ENCODE data around the gene SPTLC3.

GRCh38 chr20:13105864-13106457 is 97.2 kb downstream of the SPTLC3 start:
- TF ChIP-seq, protein P1, sequence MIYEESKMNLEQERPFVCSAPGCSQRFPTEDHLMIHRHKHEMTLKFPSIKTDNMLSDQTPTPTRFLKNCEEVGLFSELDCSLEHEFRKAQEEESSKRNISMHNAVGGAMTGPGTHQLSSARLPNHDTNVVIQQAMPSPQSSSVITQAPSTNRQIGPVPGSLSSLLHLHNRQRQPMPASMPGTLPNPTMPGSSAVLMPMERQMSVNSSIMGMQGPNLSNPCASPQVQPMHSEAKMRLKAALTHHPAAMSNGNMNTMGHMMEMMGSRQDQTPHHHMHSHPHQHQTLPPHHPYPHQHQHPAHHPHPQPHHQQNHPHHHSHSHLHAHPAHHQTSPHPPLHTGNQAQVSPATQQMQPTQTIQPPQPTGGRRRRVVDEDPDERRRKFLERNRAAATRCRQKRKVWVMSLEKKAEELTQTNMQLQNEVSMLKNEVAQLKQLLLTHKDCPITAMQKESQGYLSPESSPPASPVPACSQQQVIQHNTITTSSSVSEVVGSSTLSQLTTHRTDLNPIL (CRISPR knock-in tag; IDR thresholded peaks at IDR 0.05; ENCODE audit: low read depth), result no peak
- TF ChIP-seq PATZ1 (CRISPR knock-in tag; IDR thresholded peaks at IDR 0.05; ENCODE audit: borderline replicate concordance) (no peak), ZFP30 (CRISPR knock-in tag; IDR thresholded peaks at IDR 0.05) (no peak), RARB (CRISPR knock-in tag; IDR thresholded peaks at IDR 0.05) (no peak), TOX (CRISPR knock-in tag; IDR thresholded peaks at IDR 0.05; ENCODE audit: borderline replicate concordance) (no peak), ZNF70 (CRISPR knock-in tag; IDR thresholded peaks at IDR 0.05) (no peak), POU6F1 (CRISPR knock-in tag; IDR thresholded peaks at IDR 0.05; ENCODE audit: borderline replicate concordance, low read depth) (no peak)
- TF ChIP-seq, protein P2, sequence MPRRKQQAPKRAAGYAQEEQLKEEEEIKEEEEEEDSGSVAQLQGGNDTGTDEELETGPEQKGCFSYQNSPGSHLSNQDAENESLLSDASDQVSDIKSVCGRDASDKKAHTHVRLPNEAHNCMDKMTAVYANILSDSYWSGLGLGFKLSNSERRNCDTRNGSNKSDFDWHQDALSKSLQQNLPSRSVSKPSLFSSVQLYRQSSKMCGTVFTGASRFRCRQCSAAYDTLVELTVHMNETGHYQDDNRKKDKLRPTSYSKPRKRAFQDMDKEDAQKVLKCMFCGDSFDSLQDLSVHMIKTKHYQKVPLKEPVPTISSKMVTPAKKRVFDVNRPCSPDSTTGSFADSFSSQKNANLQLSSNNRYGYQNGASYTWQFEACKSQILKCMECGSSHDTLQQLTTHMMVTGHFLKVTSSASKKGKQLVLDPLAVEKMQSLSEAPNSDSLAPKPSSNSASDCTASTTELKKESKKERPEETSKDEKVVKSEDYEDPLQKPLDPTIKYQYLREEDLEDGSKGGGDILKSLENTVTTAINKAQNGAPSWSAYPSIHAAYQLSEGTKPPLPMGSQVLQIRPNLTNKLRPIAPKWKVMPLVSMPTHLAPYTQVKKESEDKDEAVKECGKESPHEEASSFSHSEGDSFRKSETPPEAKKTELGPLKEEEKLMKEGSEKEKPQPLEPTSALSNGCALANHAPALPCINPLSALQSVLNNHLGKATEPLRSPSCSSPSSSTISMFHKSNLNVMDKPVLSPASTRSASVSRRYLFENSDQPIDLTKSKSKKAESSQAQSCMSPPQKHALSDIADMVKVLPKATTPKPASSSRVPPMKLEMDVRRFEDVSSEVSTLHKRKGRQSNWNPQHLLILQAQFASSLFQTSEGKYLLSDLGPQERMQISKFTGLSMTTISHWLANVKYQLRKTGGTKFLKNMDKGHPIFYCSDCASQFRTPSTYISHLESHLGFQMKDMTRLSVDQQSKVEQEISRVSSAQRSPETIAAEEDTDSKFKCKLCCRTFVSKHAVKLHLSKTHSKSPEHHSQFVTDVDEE (CRISPR knock-in tag; IDR thresholded peaks at IDR 0.05), result no peak

Data from SK-N-SH treated with all-trans-retinoic acid at 6 μM for 48 hours (cell line).